ENCODE data around the gene ITGB3.

The ITGB3 gene

DNA sequence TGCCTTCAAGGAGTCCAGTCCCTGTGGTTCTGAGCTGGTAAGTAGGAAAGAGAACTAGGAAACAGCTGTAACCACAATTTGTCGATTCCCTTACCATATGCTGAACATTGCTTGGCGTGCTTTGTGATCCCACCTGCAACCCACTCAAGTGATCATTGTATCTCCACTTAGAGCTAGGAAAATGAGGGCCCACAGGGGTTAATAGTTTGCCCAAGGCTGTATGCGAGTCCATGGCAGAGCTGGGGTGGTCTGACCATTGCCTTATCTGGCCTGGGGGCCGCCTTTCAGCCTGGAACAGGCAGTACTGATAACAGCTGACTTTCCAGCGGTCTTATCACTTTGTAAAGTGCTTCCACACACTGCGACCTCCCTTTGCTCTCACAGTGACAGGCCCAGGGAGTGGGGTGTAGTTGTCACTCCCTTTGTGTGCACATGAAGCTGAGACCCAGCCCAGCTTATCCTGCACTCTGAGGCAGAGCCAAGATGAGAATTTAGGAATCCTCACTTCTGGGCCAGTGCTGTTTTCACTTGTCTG lies 34.7 kb upstream of the ITGB3 start:
- TF ChIP-seq ZBTB7A (IDR thresholded peaks at IDR 0.05; ENCODE audit: low read depth) (no peak), CEBPB (IDR thresholded peaks at IDR 0.05) (no peak), EGR1 (IDR thresholded peaks at IDR 0.05) (no peak), TCF12 (IDR thresholded peaks at IDR 0.05; ENCODE audit: low read depth) (no peak), YY1 (IDR thresholded peaks at IDR 0.05; ENCODE audit: low read depth) (no peak)
- TF ChIP-seq, protein P1, sequence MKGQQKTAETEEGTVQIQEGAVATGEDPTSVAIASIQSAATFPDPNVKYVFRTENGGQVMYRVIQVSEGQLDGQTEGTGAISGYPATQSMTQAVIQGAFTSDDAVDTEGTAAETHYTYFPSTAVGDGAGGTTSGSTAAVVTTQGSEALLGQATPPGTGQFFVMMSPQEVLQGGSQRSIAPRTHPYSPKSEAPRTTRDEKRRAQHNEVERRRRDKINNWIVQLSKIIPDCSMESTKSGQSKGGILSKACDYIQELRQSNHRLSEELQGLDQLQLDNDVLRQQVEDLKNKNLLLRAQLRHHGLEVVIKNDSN (IDR thresholded peaks at IDR 0.05) = no peak
- TF ChIP-seq, protein P2, sequence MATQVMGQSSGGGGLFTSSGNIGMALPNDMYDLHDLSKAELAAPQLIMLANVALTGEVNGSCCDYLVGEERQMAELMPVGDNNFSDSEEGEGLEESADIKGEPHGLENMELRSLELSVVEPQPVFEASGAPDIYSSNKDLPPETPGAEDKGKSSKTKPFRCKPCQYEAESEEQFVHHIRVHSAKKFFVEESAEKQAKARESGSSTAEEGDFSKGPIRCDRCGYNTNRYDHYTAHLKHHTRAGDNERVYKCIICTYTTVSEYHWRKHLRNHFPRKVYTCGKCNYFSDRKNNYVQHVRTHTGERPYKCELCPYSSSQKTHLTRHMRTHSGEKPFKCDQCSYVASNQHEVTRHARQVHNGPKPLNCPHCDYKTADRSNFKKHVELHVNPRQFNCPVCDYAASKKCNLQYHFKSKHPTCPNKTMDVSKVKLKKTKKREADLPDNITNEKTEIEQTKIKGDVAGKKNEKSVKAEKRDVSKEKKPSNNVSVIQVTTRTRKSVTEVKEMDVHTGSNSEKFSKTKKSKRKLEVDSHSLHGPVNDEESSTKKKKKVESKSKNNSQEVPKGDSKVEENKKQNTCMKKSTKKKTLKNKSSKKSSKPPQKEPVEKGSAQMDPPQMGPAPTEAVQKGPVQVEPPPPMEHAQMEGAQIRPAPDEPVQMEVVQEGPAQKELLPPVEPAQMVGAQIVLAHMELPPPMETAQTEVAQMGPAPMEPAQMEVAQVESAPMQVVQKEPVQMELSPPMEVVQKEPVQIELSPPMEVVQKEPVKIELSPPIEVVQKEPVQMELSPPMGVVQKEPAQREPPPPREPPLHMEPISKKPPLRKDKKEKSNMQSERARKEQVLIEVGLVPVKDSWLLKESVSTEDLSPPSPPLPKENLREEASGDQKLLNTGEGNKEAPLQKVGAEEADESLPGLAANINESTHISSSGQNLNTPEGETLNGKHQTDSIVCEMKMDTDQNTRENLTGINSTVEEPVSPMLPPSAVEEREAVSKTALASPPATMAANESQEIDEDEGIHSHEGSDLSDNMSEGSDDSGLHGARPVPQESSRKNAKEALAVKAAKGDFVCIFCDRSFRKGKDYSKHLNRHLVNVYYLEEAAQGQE (IDR thresholded peaks at IDR 0.05; ENCODE audit: low read depth) = no peak

DNA sequence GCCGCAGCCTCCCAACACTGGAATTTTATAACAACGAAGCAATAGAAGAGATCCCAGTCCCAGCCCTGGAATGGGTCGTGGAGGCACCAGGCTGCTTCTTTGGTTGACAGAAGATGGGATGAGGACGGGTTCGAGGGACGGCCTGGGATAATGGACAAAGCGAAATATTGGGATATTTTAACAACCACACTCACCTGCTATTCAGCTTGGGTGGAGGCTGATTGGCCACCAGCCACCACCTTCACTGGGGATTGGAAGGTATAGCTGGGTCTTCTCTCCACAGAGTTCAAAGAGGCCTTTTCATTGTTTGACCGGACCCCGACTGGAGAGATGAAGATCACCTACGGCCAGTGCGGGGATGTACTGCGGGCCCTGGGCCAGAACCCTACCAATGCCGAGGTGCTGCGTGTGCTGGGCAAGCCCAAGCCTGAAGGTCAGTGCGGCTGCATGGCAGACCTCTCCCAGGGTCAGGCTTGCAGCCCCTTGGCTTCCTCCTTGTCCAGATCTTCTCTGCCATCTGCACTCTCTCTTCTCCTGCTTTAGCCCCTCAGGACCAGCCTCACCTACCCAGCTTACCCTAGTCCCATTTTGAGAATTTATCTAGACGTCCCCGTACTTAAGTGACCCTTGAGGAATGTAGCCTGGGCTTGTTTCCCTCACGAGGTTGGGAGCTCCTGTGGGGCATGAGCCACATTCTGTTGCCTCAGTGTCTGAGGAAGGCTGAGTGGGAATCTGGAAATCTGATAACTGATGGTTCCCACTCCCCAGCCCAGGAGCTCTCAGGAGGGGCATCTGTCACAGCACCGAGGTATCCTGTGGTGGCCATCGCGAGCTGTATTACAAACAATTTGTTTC lies 33.8 kb upstream of the ITGB3 start:
- TF ChIP-seq YY1 (IDR thresholded peaks at IDR 0.05; ENCODE audit: low read depth) (no peak), ZBTB7A (IDR thresholded peaks at IDR 0.05; ENCODE audit: low read depth) (no peak), RAD21 (IDR thresholded peaks at IDR 0.05; ENCODE audit: low read depth) (no peak), FOXM1 (IDR thresholded peaks at IDR 0.05; ENCODE audit: borderline replicate concordance, low read depth) (no peak), NFIC (IDR thresholded peaks at IDR 0.05) (no peak), EGR1 (IDR thresholded peaks at IDR 0.05) (no peak), CEBPB (IDR thresholded peaks at IDR 0.05) (no peak), TCF12 (IDR thresholded peaks at IDR 0.05; ENCODE audit: low read depth) (no peak), TEAD4 (IDR thresholded peaks at IDR 0.05) (no peak), TAF1 (IDR thresholded peaks at IDR 0.05; ENCODE audit: low read depth) (no peak), EP300 (IDR thresholded peaks at IDR 0.05; ENCODE audit: borderline replicate concordance) (no peak), CREB1 (IDR thresholded peaks at IDR 0.05; ENCODE audit: low read depth) (no peak)
- TF ChIP-seq, protein P3, sequence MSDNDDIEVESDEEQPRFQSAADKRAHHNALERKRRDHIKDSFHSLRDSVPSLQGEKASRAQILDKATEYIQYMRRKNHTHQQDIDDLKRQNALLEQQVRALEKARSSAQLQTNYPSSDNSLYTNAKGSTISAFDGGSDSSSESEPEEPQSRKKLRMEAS (IDR thresholded peaks at IDR 0.05) = no peak
- TF ChIP-seq, protein P2 (IDR thresholded peaks at IDR 0.05; ENCODE audit: low read depth) = no peak
- TF ChIP-seq, protein P1 (IDR thresholded peaks at IDR 0.05) = no peak

DNA sequence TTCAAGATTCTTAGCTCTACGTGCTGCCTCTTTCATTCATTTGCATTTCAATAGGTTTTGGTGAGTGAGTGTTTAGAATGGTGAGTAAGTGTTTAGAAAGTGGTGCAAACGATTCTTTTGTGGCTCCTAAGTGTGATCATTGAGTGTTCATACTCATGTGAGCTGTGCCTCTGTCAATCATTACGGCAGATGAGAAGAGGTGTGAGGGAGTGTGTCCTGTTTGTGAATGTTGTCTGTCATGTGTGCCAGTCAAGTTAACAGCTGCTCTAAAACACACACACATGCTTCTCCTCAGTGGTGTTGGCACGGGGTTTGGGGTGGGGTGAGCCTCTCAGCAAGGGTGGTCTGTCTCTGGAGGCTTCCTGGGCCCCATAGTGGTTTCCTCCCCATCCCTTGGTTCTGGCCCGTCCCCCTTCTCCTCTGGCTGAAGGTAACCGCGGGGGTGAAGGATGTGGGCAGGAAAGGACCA lies 33.1 kb upstream of the ITGB3 start:
- TF ChIP-seq, protein P1 (IDR thresholded peaks at IDR 0.05) = no peak
- TF ChIP-seq, protein P3 (IDR thresholded peaks at IDR 0.05) = no peak
- no peak for TF ChIP-seq TCF12 (IDR thresholded peaks at IDR 0.05; ENCODE audit: low read depth)
- no peak for TF ChIP-seq YY1 (IDR thresholded peaks at IDR 0.05; ENCODE audit: low read depth)
- no peak for TF ChIP-seq FOXM1 (IDR thresholded peaks at IDR 0.05; ENCODE audit: borderline replicate concordance, low read depth)
- TF ChIP-seq NFIC (IDR thresholded peaks at IDR 0.05) = no peak
- TF ChIP-seq, protein P2 (IDR thresholded peaks at IDR 0.05; ENCODE audit: low read depth) = no peak
- no peak for TF ChIP-seq EP300 (IDR thresholded peaks at IDR 0.05; ENCODE audit: borderline replicate concordance)

DNA sequence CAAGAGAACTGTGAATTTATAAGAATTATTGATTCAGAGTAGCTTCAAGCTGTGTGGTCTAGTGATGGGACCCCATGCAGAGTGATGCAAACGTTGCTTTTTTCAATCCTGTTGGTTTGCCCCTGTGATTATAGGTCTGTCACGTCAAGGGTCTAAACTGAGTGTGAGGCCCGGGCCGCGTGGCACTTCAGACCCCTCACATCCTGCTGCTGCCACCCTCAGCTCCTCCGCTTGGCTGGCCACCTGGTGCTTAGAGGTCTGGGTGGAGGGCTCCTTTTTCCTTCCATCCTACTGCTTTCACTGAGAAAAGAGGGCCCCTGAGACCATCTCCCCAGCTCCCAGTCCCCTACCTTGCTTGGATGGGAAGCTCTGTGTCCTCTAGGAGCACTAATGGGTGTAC lies 32.5 kb upstream of the ITGB3 start:
- no peak for TF ChIP-seq CEBPB (IDR thresholded peaks at IDR 0.05)
- TF ChIP-seq FOXM1 (IDR thresholded peaks at IDR 0.05; ENCODE audit: borderline replicate concordance, low read depth) = no peak
- TF ChIP-seq TAF1 (IDR thresholded peaks at IDR 0.05; ENCODE audit: low read depth) = no peak
- no peak for TF ChIP-seq EGR1 (IDR thresholded peaks at IDR 0.05)
- no peak for TF ChIP-seq TCF12 (IDR thresholded peaks at IDR 0.05; ENCODE audit: low read depth)
- TF ChIP-seq NFIC (IDR thresholded peaks at IDR 0.05) = no peak
- TF ChIP-seq, protein P1 (IDR thresholded peaks at IDR 0.05) = no peak
- TF ChIP-seq RAD21 (IDR thresholded peaks at IDR 0.05; ENCODE audit: low read depth) = no peak
- no peak for TF ChIP-seq TEAD4 (IDR thresholded peaks at IDR 0.05)
- TF ChIP-seq, protein P2 (IDR thresholded peaks at IDR 0.05; ENCODE audit: low read depth) = no peak
- no peak for TF ChIP-seq ZBTB7A (IDR thresholded peaks at IDR 0.05; ENCODE audit: low read depth)
- no peak for TF ChIP-seq EP300 (IDR thresholded peaks at IDR 0.05; ENCODE audit: borderline replicate concordance)
- TF ChIP-seq CREB1 (IDR thresholded peaks at IDR 0.05; ENCODE audit: low read depth) = no peak
- TF ChIP-seq YY1 (IDR thresholded peaks at IDR 0.05; ENCODE audit: low read depth) = no peak
- TF ChIP-seq, protein P3 (IDR thresholded peaks at IDR 0.05) = no peak
